Measurements from ENCODE around the gene LTC4S. TPM values are rescaled to one million over a fixed set of nuclear protein-coding genes. Genes with fewer than 3 reads are reported as not detected.

LTC4S gene
- total RNA-seq, 6 donors from 2014 or later, result 6.7 to 33.1 (median 21.3) TPM

DNA sequence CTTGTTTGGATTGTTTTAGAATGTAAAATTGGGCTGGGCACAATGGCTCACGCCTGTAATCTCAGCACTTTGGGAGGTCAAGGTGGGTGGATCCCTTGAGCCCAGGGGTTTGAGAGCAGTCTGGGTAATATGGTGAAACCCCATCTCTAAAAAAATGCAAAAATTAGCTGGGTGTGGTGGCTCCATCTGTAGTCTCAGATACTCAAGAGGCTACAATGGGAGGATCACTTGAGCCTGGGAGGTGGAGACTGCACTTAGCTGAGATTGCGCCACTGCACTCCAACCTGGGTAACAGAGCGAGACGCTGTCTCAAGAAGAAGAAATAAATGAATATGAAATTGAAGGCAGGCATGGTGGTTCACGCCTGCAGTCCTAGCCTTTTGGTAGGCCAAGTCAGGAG, 39.8 kb upstream of the LTC4S start:
- H3K36me3 ChIP-seq, result peaks cover 0 to 12% (median 5%) of the 10 kb centered on the region in 4 donors
- TF ChIP-seq EP300 (IDR thresholded peaks at IDR 0.05) (no peak), POLR2A (IDR thresholded peaks at IDR 0.05) (no peak), POLR2AphosphoS5 (IDR thresholded peaks at IDR 0.05) (no peak)
- TF ChIP-seq, protein P1, sequence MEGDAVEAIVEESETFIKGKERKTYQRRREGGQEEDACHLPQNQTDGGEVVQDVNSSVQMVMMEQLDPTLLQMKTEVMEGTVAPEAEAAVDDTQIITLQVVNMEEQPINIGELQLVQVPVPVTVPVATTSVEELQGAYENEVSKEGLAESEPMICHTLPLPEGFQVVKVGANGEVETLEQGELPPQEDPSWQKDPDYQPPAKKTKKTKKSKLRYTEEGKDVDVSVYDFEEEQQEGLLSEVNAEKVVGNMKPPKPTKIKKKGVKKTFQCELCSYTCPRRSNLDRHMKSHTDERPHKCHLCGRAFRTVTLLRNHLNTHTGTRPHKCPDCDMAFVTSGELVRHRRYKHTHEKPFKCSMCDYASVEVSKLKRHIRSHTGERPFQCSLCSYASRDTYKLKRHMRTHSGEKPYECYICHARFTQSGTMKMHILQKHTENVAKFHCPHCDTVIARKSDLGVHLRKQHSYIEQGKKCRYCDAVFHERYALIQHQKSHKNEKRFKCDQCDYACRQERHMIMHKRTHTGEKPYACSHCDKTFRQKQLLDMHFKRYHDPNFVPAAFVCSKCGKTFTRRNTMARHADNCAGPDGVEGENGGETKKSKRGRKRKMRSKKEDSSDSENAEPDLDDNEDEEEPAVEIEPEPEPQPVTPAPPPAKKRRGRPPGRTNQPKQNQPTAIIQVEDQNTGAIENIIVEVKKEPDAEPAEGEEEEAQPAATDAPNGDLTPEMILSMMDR (IDR thresholded peaks at IDR 0.05), result no peak
- peaks cover 14 to 34% (median 22%) of the 10 kb centered on the region in 4 donors for H3K4me1 ChIP-seq
- no peak overlapping the region for H3K4me3 ChIP-seq
- no peak overlapping the region for H3K27ac ChIP-seq
- DNase-seq (peak in 1 of 2 donors; percentile 74), ATAC-seq (ENCODE audit: low FRiP score in 2 of 2) (peak in 1 of 2 donors; percentile 41)
- no peaks in the 10 kb centered on the region for H3K27me3 ChIP-seq
- WGBS, 2 donors, result 67 to 89% methylated on average over 5 of the region's 5 CpGs
- no peaks in the 10 kb centered on the region for H3K9me3 ChIP-seq

DNA sequence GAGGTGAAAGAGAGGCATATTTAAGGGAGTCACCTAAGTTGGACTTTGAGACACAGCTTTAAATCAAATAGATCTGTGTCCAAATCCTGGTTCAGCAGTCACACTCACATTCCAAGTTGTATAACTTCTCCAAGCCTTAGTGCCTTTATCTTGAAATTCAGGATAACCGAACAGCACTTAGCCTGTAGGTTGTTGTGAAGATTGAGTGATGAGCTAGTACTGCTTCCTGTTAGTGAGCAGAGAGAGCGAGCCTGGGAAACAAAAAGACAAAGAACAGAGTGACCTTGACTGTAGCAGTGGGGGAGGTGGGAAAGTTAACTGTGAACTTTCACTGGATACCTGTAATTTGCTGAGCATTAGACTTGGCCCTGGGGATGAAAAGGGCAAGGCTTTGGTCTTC, 38.8 kb upstream of the LTC4S start:
- Histone ChIP-seq H3K9me3 (no peaks in the 10 kb centered on the region), H3K27ac (no peak overlapping the region), H3K36me3 (peaks cover 0 to 6% (median 3%) of the 10 kb centered on the region in 4 donors), H3K4me3 (no peak overlapping the region), H3K27me3 (no peaks in the 10 kb centered on the region), H3K4me1 (peaks cover 22 to 42% (median 31%) of the 10 kb centered on the region in 4 donors)
- WGBS, 2 donors, result 32 to 52% methylated on average over 2 of the region's 2 CpGs
- no peak for TF ChIP-seq POLR2A (IDR thresholded peaks at IDR 0.05)
- TF ChIP-seq, protein P1 (IDR thresholded peaks at IDR 0.05), result no peak
- TF ChIP-seq EP300 (IDR thresholded peaks at IDR 0.05), result no peak
- no peak for TF ChIP-seq POLR2AphosphoS5 (IDR thresholded peaks at IDR 0.05)
- ATAC-seq (ENCODE audit: low FRiP score in 2 of 2) (no peak), DNase-seq (no peak)

- H3K4me3 ChIP-seq, result no peak overlapping the region
- peaks cover 53 to 72% (median 57%) of the 10 kb centered on the region in 4 donors for H3K4me1 ChIP-seq
- ATAC-seq (ENCODE audit: low FRiP score in 2 of 2) (no peak), DNase-seq (no peak)
- H3K27ac ChIP-seq, result peak overlapping the region in 2 of 4 donors; percentile 1 to 27
- no peaks in the 10 kb centered on the region for H3K36me3 ChIP-seq
- TF ChIP-seq, protein P1 (IDR thresholded peaks at IDR 0.05), result no peak
- TF ChIP-seq POLR2A (IDR thresholded peaks at IDR 0.05) (no peak), POLR2AphosphoS5 (IDR thresholded peaks at IDR 0.05) (no peak), EP300 (IDR thresholded peaks at IDR 0.05) (no peak)
- H3K9me3 ChIP-seq, result no peaks in the 10 kb centered on the region
- H3K27me3 ChIP-seq, result no peaks in the 10 kb centered on the region
- WGBS, 2 donors, result 55 to 81% methylated on average over 8 of the region's 8 CpGs
Observed at GRCh38 chr5:179758955-179759354, 34.8 kb upstream of the LTC4S start.

DNA sequence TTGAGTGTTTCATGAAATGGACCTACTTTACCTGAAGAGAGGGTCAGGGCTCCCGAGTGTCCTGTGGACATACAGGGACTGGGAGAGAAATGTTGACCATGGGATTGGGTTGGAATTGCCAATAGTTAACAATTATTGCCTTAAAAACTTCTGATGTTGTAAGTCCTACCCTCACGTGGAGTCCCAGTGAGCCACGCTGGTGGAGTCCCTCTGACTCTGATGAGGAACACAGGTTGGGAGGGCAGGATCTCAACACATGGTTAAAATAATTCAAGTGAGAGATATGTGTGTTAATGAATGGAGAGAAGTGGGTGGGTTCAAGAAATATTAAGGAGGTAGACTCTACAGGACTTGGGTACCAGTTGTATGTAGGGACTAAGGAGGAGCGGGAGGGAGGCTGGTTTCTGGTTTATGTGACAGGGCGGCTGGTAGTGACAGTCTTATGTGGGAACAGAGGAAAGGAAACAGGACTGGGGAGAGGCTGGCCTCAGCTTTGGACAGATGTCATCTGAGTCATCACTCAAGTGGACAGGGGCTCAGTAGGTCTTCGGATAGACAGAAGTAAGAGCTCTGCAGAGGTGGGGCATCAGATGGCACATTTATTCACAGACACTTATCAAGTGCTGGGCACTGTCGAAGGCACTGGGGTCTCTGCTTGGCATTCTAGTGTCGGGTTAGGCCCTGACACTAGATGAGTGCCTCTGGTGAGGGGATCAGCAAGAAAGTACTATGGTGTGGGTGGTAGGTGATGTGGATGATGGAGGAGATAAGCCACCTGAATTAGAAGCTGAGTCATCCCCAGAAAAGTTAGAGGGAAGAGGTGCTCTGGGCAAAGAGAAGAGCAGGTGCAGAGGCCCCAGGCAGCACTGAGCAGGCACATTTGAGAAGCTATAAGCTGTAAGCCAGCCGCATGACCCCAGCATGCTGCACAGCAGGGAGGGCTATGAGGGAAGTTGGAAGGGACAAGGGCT, 33.9 kb upstream of the LTC4S start:
- Histone ChIP-seq H3K4me1 (peaks cover 51 to 72% (median 56%) of the 10 kb centered on the region in 4 donors), H3K36me3 (no peaks in the 10 kb centered on the region), H3K27ac (peak overlapping the region in 2 of 4 donors; percentile 9 to 27), H3K9me3 (no peaks in the 10 kb centered on the region), H3K27me3 (no peaks in the 10 kb centered on the region), H3K4me3 (no peak overlapping the region)
- no peak for ATAC-seq (ENCODE audit: low FRiP score in 2 of 2)
- no peak for DNase-seq
- WGBS, 2 donors, result 77 to 79% methylated on average over 9 of the region's 9 CpGs
- TF ChIP-seq POLR2AphosphoS5 (IDR thresholded peaks at IDR 0.05), result no peak

DNA sequence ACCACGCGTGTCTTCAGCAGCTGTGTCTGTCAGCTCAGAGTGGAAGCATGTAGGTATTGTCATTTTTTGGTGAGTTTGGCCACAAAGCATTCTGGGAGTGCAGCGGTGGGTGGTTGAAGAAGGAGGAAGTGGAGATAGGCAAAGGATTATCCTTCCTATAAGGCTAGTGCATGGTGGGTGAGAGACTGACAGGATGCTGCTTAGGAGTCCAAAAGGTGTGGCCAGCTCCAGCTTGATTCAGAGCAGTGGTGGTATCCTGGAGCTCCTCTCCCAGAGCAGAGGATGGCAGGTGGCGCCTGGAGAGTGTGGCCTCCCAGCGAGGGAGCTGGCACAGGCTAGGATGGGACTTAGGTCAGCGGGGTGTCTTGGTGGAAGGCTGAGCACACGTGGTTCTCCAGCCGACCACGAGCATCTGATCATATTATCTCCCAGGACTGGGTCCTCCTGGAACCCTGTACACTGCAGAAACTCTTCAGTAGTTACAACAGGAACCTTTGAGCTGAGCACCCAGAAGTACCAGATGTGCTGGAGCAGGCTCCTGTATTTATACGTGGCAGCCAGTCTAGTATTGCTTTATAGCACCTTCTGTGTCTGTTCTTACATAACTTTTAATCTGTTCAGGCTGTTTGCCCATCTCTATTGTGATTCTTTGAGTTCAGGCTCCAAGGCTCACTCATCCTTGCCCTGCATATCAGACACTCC, 31.6 kb upstream of the LTC4S start:
- 44 to 50% methylated on average over 10 of the region's 10 CpGs for WGBS, 2 donors
- no peak for TF ChIP-seq EP300 (IDR thresholded peaks at IDR 0.05)
- no peak for TF ChIP-seq POLR2AphosphoS5 (IDR thresholded peaks at IDR 0.05)
- TF ChIP-seq, protein P1 (IDR thresholded peaks at IDR 0.05), result no peak
- no peak for TF ChIP-seq POLR2A (IDR thresholded peaks at IDR 0.05)
- Histone ChIP-seq H3K27ac (peak overlapping the region in 2 of 4 donors; percentile 26 to 54), H3K27me3 (no peaks in the 10 kb centered on the region), H3K4me3 (no peak overlapping the region), H3K36me3 (peaks cover 9 to 20% (median 14%) of the 10 kb centered on the region in 4 donors), H3K4me1 (peaks cover 65 to 77% (median 68%) of the 10 kb centered on the region in 4 donors), H3K9me3 (no peaks in the 10 kb centered on the region)
- ATAC-seq (ENCODE audit: low FRiP score in 2 of 2) (no peak), DNase-seq (no peak)
